Measurements from ENCODE around the gene PRELID3B.
"Not testable (repeated sequence)": the region's sequence is repeated elsewhere in the genome, so short reads cannot be mapped to it uniquely, and the experiment has no call there.

PRELID3B gene

GRCh38 chr20:59024111-59024530, 18.5 kb downstream of the PRELID3B start:
- DNase-seq: no peak

- no peak for DNase-seq
Observed at GRCh38 chr20:59023616-59024015, 19.0 kb downstream of the PRELID3B start.

DNA sequence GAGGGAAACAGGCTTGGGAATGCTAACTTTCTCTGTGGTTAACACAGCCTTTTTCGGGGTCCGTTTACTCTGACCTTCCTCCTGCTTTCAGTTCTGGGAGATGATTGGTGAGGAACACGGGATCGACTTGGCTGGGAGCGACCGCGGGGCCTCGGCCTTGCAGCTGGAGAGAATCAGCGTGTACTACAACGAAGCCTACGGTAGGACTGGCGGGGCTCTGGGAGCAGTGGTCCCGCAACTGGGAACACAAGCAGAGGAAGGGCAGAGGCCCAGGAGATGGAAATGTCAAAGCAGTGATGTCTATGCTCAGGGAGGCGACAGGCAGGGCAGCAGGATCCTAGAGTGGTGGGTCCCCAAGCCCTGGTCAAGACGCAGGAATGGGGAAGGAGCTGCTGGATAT, 19.8 kb downstream of the PRELID3B start:
- DNase-seq: no peak

DNA sequence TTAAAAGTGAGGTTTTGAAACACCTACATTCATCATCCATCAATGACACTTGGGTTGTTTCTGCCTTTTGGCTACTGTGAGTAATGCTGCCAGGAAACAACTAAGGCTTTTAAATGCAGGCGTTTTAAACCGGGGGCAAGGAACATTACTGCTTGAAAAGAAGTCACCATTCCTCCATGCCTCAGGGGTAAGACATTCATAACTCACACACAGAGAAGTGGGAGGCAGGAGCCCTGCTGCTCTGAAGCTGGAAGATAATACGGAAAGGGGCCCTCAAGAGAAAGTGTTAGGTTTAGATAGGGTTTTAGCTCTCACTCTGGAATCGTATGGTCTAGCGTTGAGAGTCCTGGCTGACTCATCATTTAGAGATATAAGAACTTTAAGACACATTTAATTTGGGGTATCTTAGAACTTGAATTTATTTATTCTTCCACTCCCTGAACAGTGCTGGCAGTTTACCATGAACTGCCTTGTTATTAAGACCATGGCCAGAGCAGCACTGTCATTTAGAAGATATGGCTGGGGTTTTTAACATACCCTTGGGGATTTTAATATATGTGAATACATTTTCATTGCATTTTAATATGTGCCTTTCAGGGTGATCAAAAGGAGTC, 21.5 kb downstream of the PRELID3B start:
- no peak for DNase-seq

- no peak for DNase-seq
Observed at GRCh38 chr20:59019217-59019616, 23.4 kb downstream of the PRELID3B start, which contains the start of gene TUBB1. TSS of gene TUBB1 (plus strand) at chr20:59019429. CDS start at chr20:59019523, 94 bp downstream.

DNA sequence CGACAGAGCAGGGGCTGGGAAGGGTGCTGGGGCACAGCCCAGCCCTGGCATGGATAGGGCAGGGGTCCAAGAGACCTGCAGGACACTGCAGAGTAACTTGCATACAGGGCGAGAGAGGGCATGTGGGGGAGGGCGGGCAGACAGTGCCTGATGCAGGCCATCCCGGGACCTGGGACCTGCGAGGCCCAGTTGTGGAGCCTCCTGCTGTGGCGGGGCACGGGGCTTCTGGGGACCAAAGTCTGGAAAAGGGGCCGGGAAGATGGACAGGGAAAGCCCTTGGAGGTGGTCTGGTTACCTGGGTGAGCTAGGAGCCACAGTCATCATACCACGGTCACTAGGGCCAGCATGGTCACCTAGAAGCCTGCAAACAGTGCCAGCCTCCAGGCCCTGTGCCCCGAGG, 23.8 kb downstream of the PRELID3B start:
- no peak for DNase-seq

DNA sequence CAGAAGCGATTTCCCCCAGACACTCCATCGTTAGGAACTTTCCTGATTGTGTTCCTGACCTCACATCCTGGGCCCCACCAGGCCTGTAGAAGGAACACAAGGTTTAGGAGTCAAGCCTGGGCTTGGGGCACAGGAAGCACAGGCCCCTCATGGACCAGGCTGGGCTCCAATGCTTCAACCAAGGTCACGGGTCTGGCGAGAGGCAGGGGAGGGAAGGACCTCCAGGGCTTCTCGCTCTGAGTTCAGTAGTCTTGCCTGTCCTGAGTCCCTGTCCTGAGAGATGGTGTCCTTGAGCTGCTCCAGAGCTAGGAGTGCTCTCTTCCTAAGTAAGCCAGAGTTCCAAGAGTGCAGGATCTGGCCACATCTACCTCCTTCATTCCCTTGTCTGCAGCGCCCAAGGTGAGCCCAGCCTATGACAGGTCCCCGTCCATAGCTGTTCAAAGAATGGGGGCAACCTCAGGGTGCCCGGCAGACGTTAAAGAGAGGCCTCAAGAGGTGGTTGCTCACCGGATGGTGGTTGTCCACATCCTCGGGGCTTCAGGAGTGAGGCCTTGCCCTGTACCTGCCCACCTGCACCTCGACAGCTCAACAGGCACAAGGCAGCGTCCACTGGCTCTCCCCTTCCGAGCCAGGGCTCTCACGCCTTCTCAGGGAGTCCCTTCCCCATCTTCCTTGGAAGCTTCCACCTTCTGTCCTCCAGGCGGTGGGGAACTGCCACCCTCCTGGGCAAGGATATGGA, 24.9 kb downstream of the PRELID3B start:
- DNase-seq: no peak

- DNase-seq: no peak
Observed at GRCh38 chr20:59016795-59017492, 25.6 kb downstream of the PRELID3B start.

GRCh38 chr20:59015812-59016711, 26.5 kb downstream of the PRELID3B start:
- DNase-seq: no peak

- DNase-seq: no peak
Observed at GRCh38 chr20:59015411-59015810, 27.2 kb downstream of the PRELID3B start.

DNA sequence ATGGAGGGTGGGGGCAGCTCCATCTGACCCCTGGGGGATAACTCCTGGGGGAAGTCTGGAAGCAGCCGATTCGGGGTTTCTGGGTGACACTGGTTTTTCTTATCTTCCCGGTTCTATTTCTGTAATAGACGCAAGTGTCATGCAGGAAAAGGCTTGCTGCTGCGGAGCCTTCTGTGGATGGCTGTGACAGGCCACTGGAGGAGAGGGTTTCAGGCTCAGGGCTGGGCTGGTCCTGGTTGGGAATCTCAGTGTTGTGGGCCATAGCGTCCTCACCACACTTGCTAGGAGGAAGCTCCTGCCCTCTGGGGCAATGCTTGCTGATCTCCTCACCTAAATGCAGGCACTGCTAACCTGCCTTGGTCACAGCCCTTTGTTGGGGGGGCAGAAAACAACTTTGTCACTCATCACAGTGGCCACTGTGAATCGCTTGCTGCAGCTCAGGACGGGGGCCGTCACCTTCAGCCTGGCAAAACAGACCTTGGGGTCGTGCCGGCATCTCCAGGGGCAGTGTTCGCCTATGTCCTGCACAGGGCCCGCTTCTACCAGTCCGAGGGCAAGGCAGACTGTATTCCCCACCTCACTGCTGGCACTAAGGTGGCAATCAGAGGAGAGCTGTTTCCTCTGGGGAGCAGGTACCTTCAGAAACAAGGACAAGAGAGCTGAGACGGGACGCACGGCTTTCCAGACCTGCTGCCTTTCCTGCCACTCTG, 27.8 kb downstream of the PRELID3B start:
- DNase-seq: no peak

DNA sequence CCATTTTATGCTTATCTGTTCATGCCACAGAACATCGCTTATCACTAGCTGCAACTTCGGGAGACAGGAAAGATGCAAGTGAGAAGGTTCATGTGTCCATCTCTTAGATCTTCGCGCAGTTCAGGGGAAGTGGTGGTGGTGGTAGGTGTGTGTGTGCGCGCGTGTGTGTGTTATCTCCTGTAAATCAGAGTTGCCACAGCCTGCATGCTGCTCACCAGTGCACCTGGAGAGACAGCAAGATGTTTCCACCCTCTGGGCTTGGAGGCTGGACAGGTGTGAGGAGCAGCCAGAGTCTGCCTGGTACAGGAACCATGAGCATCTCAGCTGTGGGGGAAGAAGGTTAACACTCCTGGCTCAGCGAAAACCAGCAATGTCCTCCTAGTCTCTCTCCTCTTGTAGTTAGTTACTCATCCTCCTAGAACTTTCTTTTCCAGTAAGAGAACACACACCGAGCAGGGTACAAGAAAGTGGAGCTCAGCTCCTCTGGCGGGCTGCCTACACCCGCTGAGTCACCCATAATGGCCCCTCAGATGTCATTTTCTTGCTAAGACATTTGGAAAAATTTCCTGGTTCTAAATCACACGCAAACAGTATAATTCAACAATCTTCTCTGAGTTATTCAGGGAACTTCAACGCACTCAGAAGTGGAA, 28.5 kb downstream of the PRELID3B start:
- no peak for DNase-seq

DNA sequence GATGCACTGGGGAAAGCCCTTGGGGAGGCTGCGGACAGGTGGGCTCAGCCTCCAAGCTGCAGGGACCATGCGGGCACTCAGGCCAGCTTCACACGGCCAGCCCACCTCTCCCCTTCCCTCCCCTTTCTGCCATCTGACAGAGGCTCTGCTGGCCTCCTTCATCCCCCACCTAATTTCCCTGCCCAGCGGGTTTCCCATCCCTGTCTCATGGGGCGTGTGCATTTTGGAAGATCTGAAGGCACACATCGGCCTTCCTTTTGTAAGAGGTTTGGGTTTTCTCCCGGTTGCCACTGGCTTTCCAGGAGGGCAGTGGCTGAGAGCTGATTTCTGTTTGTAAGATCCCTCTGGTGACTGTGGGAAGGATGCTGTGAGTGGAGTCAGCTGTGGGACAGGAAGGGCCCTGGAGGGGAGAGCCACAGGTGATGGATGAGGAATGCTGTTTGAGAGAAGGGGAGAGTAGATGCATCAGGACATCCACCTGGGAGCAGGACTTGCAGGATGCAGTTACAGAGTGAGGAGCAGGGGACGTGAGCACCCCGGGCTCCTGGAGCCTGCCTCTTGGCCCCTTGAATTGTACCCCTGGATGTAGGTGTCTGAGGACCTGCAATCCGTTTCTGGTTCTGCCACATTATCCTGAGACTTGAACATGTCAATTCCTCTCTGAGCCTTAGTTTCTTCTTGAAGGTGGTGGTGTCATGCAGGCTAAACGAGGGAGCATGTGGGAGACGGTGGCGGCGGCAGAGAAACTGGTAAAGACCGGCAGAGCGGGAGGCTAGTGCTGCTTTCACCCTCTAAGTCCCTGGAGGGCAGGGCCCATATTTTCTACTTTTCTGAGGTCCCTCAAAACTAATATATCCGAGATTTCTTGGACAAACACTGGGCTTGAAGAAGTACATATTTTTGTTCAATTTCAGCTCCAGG, 29.3 kb downstream of the PRELID3B start:
- DNase-seq: no peak

DNA sequence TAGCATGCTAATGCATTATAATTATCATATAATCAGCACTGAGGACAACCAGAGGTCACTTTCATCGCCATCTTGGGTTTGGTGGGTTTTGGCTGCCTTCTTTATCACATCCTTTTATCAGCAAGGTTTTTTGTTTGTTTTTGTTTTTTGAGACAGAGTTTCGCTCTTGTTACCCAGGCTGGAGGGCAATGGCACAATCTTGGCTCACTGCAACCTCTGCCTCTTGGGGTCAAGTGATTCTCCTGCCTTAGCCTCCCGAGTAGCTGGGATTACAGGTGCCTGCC, 30.8 kb downstream of the PRELID3B start:
- DNase-seq: not testable (repeated sequence)

DNA sequence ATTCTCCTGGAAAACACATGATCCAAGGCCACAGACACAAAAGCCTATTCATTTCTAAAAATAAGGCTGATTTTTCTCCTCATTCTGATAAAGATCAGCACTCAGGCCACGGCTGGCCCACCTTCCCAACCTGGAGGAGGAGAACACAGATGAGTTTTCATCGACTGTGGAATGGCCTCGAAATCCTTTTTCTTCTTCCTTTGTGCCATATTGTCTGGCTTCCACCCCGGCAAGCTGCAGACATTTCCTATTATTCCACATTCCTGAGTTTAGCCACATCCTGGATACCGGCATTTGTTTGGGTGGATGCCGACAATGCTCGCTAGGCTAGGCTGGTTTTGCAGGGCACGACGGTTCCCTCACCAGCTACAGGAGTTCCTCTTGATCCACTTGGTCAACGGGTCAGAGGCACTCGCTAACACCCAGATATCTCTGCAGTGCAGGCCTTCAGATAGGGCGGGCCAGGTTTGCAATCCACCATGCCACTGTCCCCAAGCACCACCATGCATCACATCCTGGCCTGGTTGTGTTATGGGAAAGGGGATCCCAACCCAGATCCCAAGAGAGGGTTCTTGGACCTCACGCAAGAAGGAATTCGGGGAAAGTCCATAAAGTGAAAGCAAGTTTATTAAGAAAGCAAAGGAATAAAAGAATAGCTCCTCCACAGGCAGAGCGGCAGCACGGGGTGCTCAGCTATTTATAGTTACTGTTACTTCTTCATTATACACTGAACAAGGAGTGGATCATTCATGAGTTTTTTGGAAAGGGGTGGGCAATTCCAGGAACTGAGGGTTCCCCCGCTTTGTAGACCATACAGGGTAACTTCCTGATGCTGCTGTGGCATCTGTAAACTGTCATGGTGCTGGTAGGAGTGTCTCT, 31.4 kb downstream of the PRELID3B start:
- DNase-seq: no peak

DNA sequence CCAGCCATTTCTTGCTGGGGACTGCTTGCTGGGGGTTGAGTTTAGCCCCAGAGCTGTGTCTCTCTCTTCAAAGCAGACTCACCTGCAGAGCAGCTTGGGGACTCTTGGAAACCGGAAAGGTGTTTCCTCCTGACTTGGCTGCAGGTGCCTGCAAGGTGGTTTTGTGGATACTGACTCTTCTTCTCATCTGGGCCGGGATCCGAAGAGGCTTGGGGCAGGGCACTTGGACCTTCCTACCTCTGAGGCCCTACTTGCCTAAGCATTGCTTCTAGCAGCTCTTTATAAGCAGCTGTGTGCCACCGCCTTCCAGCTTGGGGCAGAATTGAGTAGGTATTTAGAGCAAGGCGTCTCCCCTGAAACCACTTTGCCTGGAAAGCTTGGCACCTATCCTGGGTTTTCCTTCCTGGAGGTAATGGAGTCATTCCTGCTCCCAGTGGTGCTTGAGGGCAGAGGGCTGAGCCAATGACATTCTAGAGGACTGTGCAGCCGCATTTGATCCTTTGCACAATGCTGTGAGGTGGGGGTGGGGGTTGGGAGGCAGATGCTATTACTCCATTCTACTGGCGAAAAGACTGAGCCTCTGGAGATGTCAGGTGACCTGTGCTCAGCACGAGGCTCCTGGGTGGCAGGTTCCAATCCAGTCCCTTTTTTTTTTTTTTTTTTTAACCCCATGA, 32.1 kb downstream of the PRELID3B start:
- DNase-seq: no peak

- DNase-seq: no peak
Observed at GRCh38 chr20:59008715-59009336, 33.8 kb downstream of the PRELID3B start.

- no peak for DNase-seq
Observed at GRCh38 chr20:59007665-59008511, 34.7 kb downstream of the PRELID3B start.

Data from NCI-H1436 treated with DMSO at 0.1 percent for 48 hours (cell line).